GM10847 (cell line): Measurements from ENCODE around the gene RAB11FIP5.
A peak's percentile ranks its signal among the peaks of the same experiment; 100 is the strongest.

Experiments used
- POLR2A ChIP-seq: IDR thresholded peaks from 2 replicates; pipeline ENCODE4 v1.6.1; 2011; ENCODE audit not compliant: insufficient read length; ENCODE audit errors: extremely low read depth

Gene RAB11FIP5

GRCh38 chr2:73078457-73079411, 34.0 kb downstream of the RAB11FIP5 start:
- no peak for TF ChIP-seq POLR2A

GRCh38 chr2:73077424-73077795, 35.3 kb downstream of the RAB11FIP5 start:
- TF ChIP-seq POLR2A = no peak

- no peak for TF ChIP-seq POLR2A
Measured at GRCh38 chr2:73076701-73077423, 35.9 kb downstream of the RAB11FIP5 start.

- TF ChIP-seq POLR2A = no peak
Measured at GRCh38 chr2:73075477-73076373, 37.0 kb downstream of the RAB11FIP5 start.

GRCh38 chr2:73074110-73075069, 38.4 kb downstream of the RAB11FIP5 start:
- TF ChIP-seq POLR2A = no peak

GRCh38 chr2:73072416-73072815, 40.3 kb downstream of the RAB11FIP5 start:
- no peak for TF ChIP-seq POLR2A

GRCh38 chr2:73072129-73072395, 40.7 kb downstream of the RAB11FIP5 start:
- TF ChIP-seq POLR2A = no peak

- TF ChIP-seq POLR2A = peak; percentile 31
Measured at GRCh38 chr2:73071360-73072128, 41.2 kb downstream of the RAB11FIP5 start, which contains the start of gene SFXN5. Gene SFXN5 (minus strand): TSS chr2:73071712. CDS start chr2:73071705, 7 bp downstream.

GRCh38 chr2:73070643-73071359, 41.9 kb downstream of the RAB11FIP5 start:
- no peak for TF ChIP-seq POLR2A

GRCh38 chr2:73069855-73070642, 42.7 kb downstream of the RAB11FIP5 start:
- no peak for TF ChIP-seq POLR2A

- TF ChIP-seq POLR2A = no peak
Measured at GRCh38 chr2:73069041-73069854, 43.5 kb downstream of the RAB11FIP5 start.

GRCh38 chr2:73068147-73068546, 44.6 kb downstream of the RAB11FIP5 start:
- no peak for TF ChIP-seq POLR2A
